ENCODE data around the gene PAPOLA.

Gene PAPOLA

GRCh38 chr14:96588410-96589257 is 86.5 kb downstream of the PAPOLA start:
- Histone ChIP-seq H3K27me3 (ENCODE audit: insufficient read depth, low read length) (peaks cover 29% of the 10 kb centered on the region), H3K9ac (ENCODE audit: low read depth, low read length) (no peak overlapping the region), H3K4me1 (ENCODE audit: insufficient read depth, low read length) (no peaks in the 10 kb centered on the region), H3K4me3 (ENCODE audit: low read length) (no peak overlapping the region), H3K27ac (ENCODE audit: low read length) (no peak overlapping the region), H3K36me3 (ENCODE audit: insufficient read depth, low read depth, low read length) (no peaks in the 10 kb centered on the region), H3K9me3 (ENCODE audit: insufficient read depth, low read depth, low read length) (no peaks in the 10 kb centered on the region)

- Histone ChIP-seq H3K9me3 (ENCODE audit: insufficient read depth, low read depth, low read length) (no peaks in the 10 kb centered on the region), H3K36me3 (ENCODE audit: insufficient read depth, low read depth, low read length) (no peaks in the 10 kb centered on the region), H3K4me1 (ENCODE audit: insufficient read depth, low read length) (no peaks in the 10 kb centered on the region), H3K27ac (ENCODE audit: low read length) (no peak overlapping the region), H3K27me3 (ENCODE audit: insufficient read depth, low read length) (peaks cover 31% of the 10 kb centered on the region), H3K4me3 (ENCODE audit: low read length) (no peak overlapping the region), H3K9ac (ENCODE audit: low read depth, low read length) (no peak overlapping the region)
Measured at GRCh38 chr14:96589577-96589976, 87.4 kb downstream of the PAPOLA start.

GRCh38 chr14:96590190-96590864 is 88.1 kb downstream of the PAPOLA start:
- Histone ChIP-seq H3K4me3 (ENCODE audit: low read length) (no peak overlapping the region), H3K9ac (ENCODE audit: low read depth, low read length) (no peak overlapping the region), H3K27ac (ENCODE audit: low read length) (no peak overlapping the region), H3K9me3 (ENCODE audit: insufficient read depth, low read depth, low read length) (no peaks in the 10 kb centered on the region), H3K27me3 (ENCODE audit: insufficient read depth, low read length) (peaks cover 31% of the 10 kb centered on the region), H3K4me1 (ENCODE audit: insufficient read depth, low read length) (no peaks in the 10 kb centered on the region), H3K36me3 (ENCODE audit: insufficient read depth, low read depth, low read length) (no peaks in the 10 kb centered on the region)

GRCh38 chr14:96592591-96593386 is 90.6 kb downstream of the PAPOLA start:
- Histone ChIP-seq H3K27me3 (ENCODE audit: insufficient read depth, low read length) (peaks cover 31% of the 10 kb centered on the region), H3K4me1 (ENCODE audit: insufficient read depth, low read length) (no peaks in the 10 kb centered on the region), H3K36me3 (ENCODE audit: insufficient read depth, low read depth, low read length) (no peaks in the 10 kb centered on the region), H3K4me3 (ENCODE audit: low read length) (peak overlapping the region; percentile 71), H3K9me3 (ENCODE audit: insufficient read depth, low read depth, low read length) (no peaks in the 10 kb centered on the region), H3K9ac (ENCODE audit: low read depth, low read length) (no peak overlapping the region), H3K27ac (ENCODE audit: low read length) (no peak overlapping the region)

- no peak overlapping the region for H3K27ac ChIP-seq (ENCODE audit: low read length)
- peaks cover 31% of the 10 kb centered on the region for H3K27me3 ChIP-seq (ENCODE audit: insufficient read depth, low read length)
- no peaks in the 10 kb centered on the region for H3K9me3 ChIP-seq (ENCODE audit: insufficient read depth, low read depth, low read length)
- H3K36me3 ChIP-seq (ENCODE audit: insufficient read depth, low read depth, low read length), result no peaks in the 10 kb centered on the region
- H3K4me1 ChIP-seq (ENCODE audit: insufficient read depth, low read length), result no peaks in the 10 kb centered on the region
- H3K9ac ChIP-seq (ENCODE audit: low read depth, low read length), result no peak overlapping the region
- no peak overlapping the region for H3K4me3 ChIP-seq (ENCODE audit: low read length)
Measured at GRCh38 chr14:96594961-96595360, 92.8 kb downstream of the PAPOLA start.

GRCh38 chr14:96597680-96598079 is 95.5 kb downstream of the PAPOLA start:
- H3K9me3 ChIP-seq (ENCODE audit: insufficient read depth, low read depth, low read length), result no peaks in the 10 kb centered on the region
- peaks cover 12% of the 10 kb centered on the region for H3K27me3 ChIP-seq (ENCODE audit: insufficient read depth, low read length)
- no peaks in the 10 kb centered on the region for H3K4me1 ChIP-seq (ENCODE audit: insufficient read depth, low read length)
- H3K27ac ChIP-seq (ENCODE audit: low read length), result no peak overlapping the region
- no peak overlapping the region for H3K9ac ChIP-seq (ENCODE audit: low read depth, low read length)
- no peaks in the 10 kb centered on the region for H3K36me3 ChIP-seq (ENCODE audit: insufficient read depth, low read depth, low read length)
- no peak overlapping the region for H3K4me3 ChIP-seq (ENCODE audit: low read length)

- Histone ChIP-seq H3K4me1 (ENCODE audit: insufficient read depth, low read length) (no peaks in the 10 kb centered on the region), H3K27ac (ENCODE audit: low read length) (no peak overlapping the region), H3K9ac (ENCODE audit: low read depth, low read length) (no peak overlapping the region), H3K36me3 (ENCODE audit: insufficient read depth, low read depth, low read length) (no peaks in the 10 kb centered on the region), H3K4me3 (ENCODE audit: low read length) (no peak overlapping the region), H3K9me3 (ENCODE audit: insufficient read depth, low read depth, low read length) (no peaks in the 10 kb centered on the region), H3K27me3 (ENCODE audit: insufficient read depth, low read length) (peaks cover 4% of the 10 kb centered on the region)
Measured at GRCh38 chr14:96598332-96598928, 96.2 kb downstream of the PAPOLA start.

GRCh38 chr14:96599076-96599475 is 96.9 kb downstream of the PAPOLA start:
- Histone ChIP-seq H3K27me3 (ENCODE audit: insufficient read depth, low read length) (no peaks in the 10 kb centered on the region), H3K27ac (ENCODE audit: low read length) (no peak overlapping the region), H3K4me3 (ENCODE audit: low read length) (no peak overlapping the region), H3K36me3 (ENCODE audit: insufficient read depth, low read depth, low read length) (no peaks in the 10 kb centered on the region), H3K9ac (ENCODE audit: low read depth, low read length) (no peak overlapping the region), H3K4me1 (ENCODE audit: insufficient read depth, low read length) (no peaks in the 10 kb centered on the region), H3K9me3 (ENCODE audit: insufficient read depth, low read depth, low read length) (no peaks in the 10 kb centered on the region)

- Histone ChIP-seq H3K9me3 (ENCODE audit: insufficient read depth, low read depth, low read length) (no peaks in the 10 kb centered on the region), H3K4me1 (ENCODE audit: insufficient read depth, low read length) (no peaks in the 10 kb centered on the region), H3K36me3 (ENCODE audit: insufficient read depth, low read depth, low read length) (no peaks in the 10 kb centered on the region), H3K27ac (ENCODE audit: low read length) (no peak overlapping the region), H3K9ac (ENCODE audit: low read depth, low read length) (no peak overlapping the region), H3K4me3 (ENCODE audit: low read length) (no peak overlapping the region), H3K27me3 (ENCODE audit: insufficient read depth, low read length) (no peaks in the 10 kb centered on the region)
Measured at GRCh38 chr14:96602186-96602585, 100.0 kb downstream of the PAPOLA start.

GRCh38 chr14:96603350-96604255 is 101.4 kb downstream of the PAPOLA start:
- no peak overlapping the region for H3K4me3 ChIP-seq (ENCODE audit: low read length)
- H3K27me3 ChIP-seq (ENCODE audit: insufficient read depth, low read length), result no peaks in the 10 kb centered on the region
- no peaks in the 10 kb centered on the region for H3K9me3 ChIP-seq (ENCODE audit: insufficient read depth, low read depth, low read length)
- no peaks in the 10 kb centered on the region for H3K36me3 ChIP-seq (ENCODE audit: insufficient read depth, low read depth, low read length)
- no peaks in the 10 kb centered on the region for H3K4me1 ChIP-seq (ENCODE audit: insufficient read depth, low read length)
- H3K9ac ChIP-seq (ENCODE audit: low read depth, low read length), result no peak overlapping the region
- no peak overlapping the region for H3K27ac ChIP-seq (ENCODE audit: low read length)

All from iPS-20b (cell line).